Measurements from ENCODE around the gene IL18R1.

The IL18R1 gene

DNA sequence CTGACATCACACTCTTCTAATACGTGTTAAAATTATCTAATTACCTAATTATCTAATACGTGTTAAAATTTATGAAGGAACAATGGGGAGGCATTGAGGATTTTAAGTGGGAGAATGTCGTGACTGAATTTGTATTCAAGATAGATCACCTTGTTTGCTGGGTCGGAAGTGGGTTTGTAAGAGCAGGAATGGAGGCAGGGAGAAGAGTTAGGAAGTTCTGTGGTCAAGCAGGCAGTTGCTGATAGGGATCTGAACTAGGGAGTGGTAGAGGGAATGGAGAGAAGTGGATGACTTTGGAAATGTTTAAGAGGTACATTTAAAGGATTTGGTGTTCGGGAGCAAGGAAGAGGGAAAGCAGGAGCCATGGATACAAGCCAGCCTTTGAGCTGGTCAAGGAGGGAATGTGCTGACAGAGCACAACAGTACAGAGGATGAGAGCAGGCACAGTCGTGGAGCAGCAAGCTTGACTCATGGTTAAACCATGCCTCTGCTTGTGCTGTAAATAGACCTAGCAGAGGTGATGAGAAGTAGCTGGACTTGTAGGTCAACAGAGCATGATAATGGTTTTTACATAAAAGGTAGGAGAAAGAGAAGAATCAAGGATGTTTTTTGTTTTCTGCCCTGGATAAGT lies 83.6 kb downstream of the IL18R1 start:
- no peak for DNase-seq (ENCODE audit: low spot score)

DNA sequence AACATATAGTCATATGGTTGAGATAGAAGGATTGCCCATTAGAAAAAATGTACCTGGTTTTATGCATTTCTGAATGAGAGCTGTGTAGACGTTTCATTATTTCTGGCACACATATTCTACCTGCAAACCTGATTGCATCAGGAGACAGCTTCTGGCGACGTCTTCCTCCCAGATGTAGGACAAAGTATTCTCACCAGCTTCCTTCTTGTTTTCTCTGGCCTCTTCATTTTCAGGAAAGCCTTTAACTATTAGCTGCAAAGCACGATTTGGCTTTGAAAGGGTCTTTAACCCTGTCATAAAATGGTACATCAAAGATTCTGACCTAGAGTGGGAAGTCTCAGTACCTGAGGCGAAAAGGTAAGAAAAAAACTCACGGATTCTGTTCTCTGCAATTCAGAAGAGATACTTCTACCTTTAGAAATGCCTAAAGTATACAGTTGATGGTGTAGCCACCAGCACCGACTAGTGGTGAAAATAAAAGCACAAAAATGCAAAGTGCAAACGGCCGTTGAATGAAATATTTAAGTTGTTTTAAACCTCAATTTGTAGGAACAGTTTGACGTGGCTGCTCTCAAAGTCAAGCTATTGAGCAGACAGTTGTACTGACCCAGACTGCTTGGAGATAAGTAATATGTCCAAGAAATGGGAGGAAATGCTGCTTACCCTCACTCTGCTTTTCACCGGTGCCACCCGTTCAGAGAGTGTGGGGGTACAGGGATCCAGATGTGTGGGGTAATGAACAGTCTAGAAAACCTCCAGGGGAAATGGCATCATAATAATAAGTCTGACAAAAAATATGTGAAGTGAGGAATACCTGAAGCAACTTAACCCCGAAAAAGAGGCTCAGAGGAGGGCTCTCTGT lies 87.6 kb downstream of the IL18R1 start:
- ChIA-PET POLR2A (ENCODE audit: low non-redundant PET) (no interaction called here), CTCF (interaction anchor here (0.6 to 1.0 kb wide), 7 partner anchors 16 to 827 kb away, joined by 3 to 5 read pairs (median 3); no protein-coding TSS in a partner anchor)
- no peak overlapping the region for H3K27ac ChIP-seq
- TF ChIP-seq, protein P1, sequence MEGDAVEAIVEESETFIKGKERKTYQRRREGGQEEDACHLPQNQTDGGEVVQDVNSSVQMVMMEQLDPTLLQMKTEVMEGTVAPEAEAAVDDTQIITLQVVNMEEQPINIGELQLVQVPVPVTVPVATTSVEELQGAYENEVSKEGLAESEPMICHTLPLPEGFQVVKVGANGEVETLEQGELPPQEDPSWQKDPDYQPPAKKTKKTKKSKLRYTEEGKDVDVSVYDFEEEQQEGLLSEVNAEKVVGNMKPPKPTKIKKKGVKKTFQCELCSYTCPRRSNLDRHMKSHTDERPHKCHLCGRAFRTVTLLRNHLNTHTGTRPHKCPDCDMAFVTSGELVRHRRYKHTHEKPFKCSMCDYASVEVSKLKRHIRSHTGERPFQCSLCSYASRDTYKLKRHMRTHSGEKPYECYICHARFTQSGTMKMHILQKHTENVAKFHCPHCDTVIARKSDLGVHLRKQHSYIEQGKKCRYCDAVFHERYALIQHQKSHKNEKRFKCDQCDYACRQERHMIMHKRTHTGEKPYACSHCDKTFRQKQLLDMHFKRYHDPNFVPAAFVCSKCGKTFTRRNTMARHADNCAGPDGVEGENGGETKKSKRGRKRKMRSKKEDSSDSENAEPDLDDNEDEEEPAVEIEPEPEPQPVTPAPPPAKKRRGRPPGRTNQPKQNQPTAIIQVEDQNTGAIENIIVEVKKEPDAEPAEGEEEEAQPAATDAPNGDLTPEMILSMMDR (conservative IDR thresholded peaks at IDR 0.05; ENCODE audit: low read depth) = peak; percentile 70
- DNase-seq (ENCODE audit: low spot score) = peak; percentile 12

More for the DNA sequence above, 83.6 kb downstream of the IL18R1 start:
- H3K27ac ChIP-seq = no peak overlapping the region
- CTCF ChIA-PET = interaction anchor here (0.5 to 1.0 kb wide), 3 partner anchors 9 to 1319 kb away, joined by 3 read pairs; no protein-coding TSS in a partner anchor
- TF ChIP-seq, protein P1 (conservative IDR thresholded peaks at IDR 0.05; ENCODE audit: low read depth) = no peak
- POLR2A ChIA-PET (ENCODE audit: low non-redundant PET) = no interaction called here

DNA sequence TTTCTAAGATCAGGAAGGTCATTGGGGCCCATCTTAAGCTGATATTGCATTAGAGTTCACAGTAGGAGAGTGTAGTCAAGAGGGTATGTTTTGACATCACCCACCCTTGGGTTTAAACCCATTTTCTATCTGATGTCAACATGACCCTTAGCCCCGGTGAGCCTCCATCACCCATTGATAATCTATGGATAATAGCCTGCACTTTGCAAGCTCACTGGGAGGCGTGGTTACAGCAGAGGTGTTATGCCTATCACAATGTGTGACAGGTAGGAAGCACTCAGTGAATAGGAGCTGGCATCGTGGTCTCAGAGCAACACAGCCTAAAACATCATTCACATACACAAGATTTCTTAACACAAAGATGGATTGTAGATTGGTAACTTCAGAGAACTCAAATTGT lies 88.6 kb downstream of the IL18R1 start:
- TF ChIP-seq, protein P1 (conservative IDR thresholded peaks at IDR 0.05; ENCODE audit: low read depth) = no peak
- POLR2A ChIA-PET (ENCODE audit: low non-redundant PET) = no interaction called here
- DNase-seq (ENCODE audit: low spot score) = no peak

DNA sequence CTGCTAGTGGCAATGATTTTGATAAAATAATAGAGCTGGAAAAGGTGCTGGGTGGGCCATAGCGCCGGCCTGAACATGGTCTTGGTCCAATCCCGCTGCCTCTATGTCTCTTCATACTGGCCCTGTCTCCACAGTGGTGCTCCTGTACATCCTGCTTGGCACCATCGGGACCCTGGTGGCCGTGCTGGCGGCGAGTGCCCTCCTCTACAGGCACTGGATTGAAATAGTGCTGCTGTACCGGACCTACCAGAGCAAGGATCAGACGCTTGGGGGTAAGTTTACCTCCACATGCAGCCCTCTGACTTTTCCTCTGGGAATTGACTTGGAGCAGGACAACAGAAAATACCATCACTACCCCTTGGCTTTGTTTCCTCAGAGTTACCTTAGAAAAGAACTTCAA lies 91.3 kb downstream of the IL18R1 start:
- H3K27ac ChIP-seq = no peak overlapping the region
- ChIA-PET POLR2A (ENCODE audit: low non-redundant PET) (no interaction called here), CTCF (interaction anchor here (0.5 kb wide), 1 partner anchor 175 kb away, joined by 3 read pairs; no protein-coding TSS in a partner anchor)
- TF ChIP-seq, protein P1 (conservative IDR thresholded peaks at IDR 0.05; ENCODE audit: low read depth) = no peak
- no peak for DNase-seq (ENCODE audit: low spot score)

More for the DNA sequence above, 88.6 kb downstream of the IL18R1 start:
- no peak overlapping the region for H3K27ac ChIP-seq
- CTCF ChIA-PET = interaction anchor here (0.6 to 1.0 kb wide), 2 partner anchors 208 to 286 kb away, joined by 3 to 5 read pairs; no protein-coding TSS in a partner anchor
